ENCODE measurements around the gene APOL2.
"Not testable (repeated sequence)": the region's sequence is repeated elsewhere in the genome, so short reads cannot be mapped to it uniquely, and the experiment has no call there.

- TF ChIP-seq CTCF (IDR thresholded peaks at IDR 0.05; ENCODE audit: poor library complexity, severe bottlenecking); MXI1 (conservative IDR thresholded peaks at IDR 0.05; ENCODE audit: poor library complexity, severe bottlenecking); RAD21 (conservative IDR thresholded peaks at IDR 0.05); EZH2 (IDR thresholded peaks at IDR 0.05; ENCODE audit: borderline replicate concordance, insufficient read depth, low read length, poor library complexity, severe bottlenecking); EP300 (conservative IDR thresholded peaks at IDR 0.05; ENCODE audit: poor library complexity, severe bottlenecking); REST (IDR thresholded peaks at IDR 0.05; ENCODE audit: borderline replicate concordance); TAF1 (IDR thresholded peaks at IDR 0.05; ENCODE audit: low read depth); POLR2AphosphoS5 (IDR thresholded peaks at IDR 0.05); SMC3 (conservative IDR thresholded peaks at IDR 0.05; ENCODE audit: poor library complexity): not testable (repeated sequence)
Measured at GRCh38 chr22:36187862-36188261, 51.5 kb downstream of the APOL2 start.
